GM18868 (cell line): ENCODE results near the gene RANBP10.

Experiments used
- ATAC-seq: cut with Tn5 transposase; IDR thresholded peaks from one replicate; pipeline ENCODE4 v1.9.1; 2021; ENCODE audit warnings: mild to moderate bottlenecking, moderate library complexity; ENCODE audit not compliant: unreplicated experiment

The RANBP10 gene

DNA sequence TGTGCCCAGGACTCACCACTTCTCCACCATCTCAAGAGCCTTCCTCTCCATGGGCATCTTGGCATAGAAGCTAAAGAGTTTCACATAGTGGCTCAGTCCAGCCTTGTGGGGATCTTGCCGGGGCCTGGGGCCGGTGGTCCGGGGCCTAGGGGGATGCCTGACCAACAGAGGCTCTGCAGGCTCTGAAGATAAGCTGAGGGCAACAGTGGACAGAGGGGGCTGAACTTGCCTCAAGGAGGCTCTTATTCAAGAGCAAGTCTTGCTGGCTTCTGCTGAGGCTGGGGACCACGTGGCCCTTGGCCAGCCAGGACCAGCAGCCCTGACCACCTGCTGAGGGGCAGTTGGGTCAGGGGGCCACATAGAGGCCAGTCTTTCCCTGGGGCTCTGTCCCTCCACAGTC, 22.3 kb upstream of the RANBP10 start:
- ATAC-seq, result no peak

DNA sequence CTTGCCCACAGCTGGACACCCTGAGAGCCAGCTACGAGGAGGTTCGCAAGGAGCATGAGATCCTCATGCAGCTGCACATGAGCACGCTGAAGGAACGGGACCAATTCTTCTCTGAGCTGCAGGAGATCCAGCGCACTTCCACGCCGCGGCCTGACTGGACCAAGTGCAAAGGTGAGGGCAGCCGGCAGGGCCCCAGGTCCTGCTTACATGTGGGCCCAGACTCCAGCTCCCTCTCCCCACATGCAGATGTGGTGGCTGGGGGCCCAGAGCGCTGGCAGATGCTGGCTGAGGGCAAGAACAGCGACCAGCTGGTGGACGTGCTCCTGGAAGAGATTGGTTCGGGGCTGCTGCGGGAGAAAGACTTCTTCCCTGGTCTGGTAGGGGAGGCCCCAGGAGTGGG, 19.5 kb upstream of the RANBP10 start:
- ATAC-seq, result no peak

- ATAC-seq, result no peak
Measured at GRCh38 chr16:67825119-67825518, 18.8 kb upstream of the RANBP10 start.

- ATAC-seq, result no peak
Measured at GRCh38 chr16:67822511-67822910, 16.2 kb upstream of the RANBP10 start.

GRCh38 chr16:67820608-67821259, 14.4 kb upstream of the RANBP10 start:
- no peak for ATAC-seq

- no peak for ATAC-seq
Measured at GRCh38 chr16:67814567-67814966, 8.2 kb upstream of the RANBP10 start.

GRCh38 chr16:67811899-67812298, 5.5 kb upstream of the RANBP10 start:
- no peak for ATAC-seq

- ATAC-seq, result no peak
Measured at GRCh38 chr16:67807148-67807682, 855 bp upstream of the RANBP10 start.

DNA sequence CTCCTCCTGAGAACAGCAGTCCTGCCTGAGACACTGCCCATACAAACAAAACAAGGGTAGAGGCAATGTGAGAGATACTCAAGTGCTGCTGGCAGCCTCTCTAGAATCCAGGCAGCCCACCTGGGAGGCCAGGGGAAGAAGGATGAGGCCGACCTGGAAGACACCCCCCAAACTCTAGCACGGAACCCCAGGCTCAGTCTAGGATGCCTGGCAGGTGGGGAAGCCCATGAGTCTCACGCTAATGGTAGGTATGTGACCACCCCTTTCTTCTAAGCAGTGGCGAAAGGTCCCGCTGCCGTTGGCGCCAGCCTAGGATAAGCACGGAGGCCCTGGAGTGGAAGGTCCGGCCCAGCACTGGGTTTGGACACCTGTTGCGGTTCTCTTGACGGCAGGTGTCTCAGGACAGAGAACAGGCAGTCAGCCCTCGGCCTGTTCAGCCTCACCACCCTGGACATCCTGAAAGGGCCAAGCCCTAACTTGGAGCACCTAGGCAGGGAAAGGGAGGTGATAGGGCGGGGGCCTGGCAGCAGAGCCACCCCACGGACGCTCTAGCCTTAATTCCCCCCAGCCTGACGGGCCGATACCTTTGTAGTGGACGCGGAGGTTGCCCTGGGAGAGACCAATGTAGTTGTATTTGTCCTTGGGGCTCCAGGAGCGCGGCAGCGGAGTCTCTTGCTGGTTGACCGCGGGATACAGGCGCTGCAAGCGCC, 487 bp downstream of the RANBP10 start:
- ATAC-seq, result no peak

DNA sequence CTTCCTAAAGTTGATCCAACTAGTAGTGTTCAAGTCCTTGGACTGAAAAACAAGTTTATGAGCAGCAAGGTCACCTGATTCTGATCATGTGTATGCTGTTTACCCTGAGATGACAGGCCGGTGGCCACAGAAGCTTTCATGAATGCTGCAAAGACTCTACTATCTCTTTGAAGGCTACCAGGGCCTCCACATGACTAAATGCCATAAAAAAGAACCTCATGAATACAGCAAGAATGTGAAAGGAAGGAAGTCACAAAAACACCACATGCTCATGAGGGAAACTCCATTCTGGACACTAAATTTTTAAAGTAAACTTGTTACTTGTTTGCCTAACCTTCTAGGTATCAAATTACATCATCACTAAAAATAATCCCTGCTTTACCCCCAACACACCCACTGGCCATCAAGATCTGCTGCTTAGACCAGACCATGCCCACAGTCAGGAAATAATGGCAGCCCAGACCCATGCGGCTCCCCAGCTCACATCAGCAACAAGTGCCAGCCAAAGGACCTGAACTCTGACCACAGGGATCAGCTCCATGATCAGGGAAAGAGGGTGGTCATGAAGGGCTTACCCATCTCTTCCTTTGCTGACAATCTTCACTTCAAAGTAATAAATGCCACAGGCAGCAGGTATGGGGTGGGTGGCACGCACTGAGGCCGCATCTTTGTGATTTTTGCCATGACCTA, 1.4 kb downstream of the RANBP10 start:
- no peak for ATAC-seq

- ATAC-seq, result no peak
Measured at GRCh38 chr16:67803894-67804293, 2.5 kb downstream of the RANBP10 start.

GRCh38 chr16:67801883-67802282, 4.5 kb downstream of the RANBP10 start:
- no peak for ATAC-seq

DNA sequence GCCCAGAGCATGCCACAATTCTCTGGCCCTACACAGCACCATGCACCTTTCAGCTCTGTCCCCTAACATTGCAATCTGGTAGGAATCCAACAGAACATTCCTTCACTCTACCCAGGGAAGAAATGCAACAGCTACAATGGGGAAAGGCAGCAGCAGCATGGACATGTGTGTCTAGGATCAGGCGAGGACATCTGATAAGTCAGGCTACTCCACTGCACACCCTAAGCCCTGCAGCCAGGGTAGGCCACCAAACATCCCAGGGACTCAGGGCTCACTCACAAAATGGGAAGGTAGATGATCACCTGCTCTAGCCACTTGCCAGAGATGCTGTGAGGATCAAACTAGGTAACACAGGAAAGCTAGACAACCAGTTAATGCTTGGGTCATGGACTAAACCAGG, 5.1 kb downstream of the RANBP10 start:
- ATAC-seq, result no peak

GRCh38 chr16:67800338-67800926, 5.9 kb downstream of the RANBP10 start:
- ATAC-seq, result no peak

GRCh38 chr16:67796099-67796718, 10.2 kb downstream of the RANBP10 start:
- no peak for ATAC-seq

DNA sequence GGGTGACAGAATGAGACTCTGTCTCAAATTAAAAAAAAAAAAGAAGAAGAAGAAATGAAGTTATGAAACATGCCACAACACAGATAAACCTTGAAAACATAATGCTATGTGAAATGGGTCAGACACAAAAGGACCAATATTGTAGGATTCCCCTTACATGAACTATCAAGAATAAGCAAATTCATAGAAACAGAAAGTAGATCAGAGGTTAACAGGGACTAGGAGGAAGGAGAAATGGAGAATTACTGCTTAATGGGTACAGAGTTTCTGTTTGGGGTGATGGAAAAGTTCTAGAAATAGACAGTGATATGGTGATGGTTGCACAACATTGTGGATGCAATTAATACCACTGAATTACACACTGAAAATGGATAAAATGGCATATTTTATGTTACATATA, 16.3 kb downstream of the RANBP10 start:
- ATAC-seq, result no peak

DNA sequence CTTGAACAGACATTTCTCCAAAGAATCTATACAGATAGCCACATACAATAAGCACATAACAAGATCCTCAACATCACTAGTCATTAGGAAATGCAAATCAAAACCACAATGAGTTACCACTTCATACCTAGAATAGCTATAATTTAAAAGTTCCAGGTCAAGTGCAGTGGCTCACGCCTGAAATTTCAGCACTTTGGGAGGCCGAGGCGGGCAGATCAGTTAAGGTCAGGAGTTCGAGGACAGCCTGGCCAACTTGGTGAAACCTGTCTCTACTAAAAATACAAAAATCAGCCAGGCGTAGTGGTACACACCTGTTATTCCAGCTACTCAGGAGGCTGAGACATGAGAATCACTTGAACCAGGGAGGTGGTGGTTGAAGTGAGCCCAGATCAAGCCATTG, 19.9 kb downstream of the RANBP10 start:
- no peak for ATAC-seq

GRCh38 chr16:67783353-67783725, 23.0 kb downstream of the RANBP10 start:
- ATAC-seq, result no peak

DNA sequence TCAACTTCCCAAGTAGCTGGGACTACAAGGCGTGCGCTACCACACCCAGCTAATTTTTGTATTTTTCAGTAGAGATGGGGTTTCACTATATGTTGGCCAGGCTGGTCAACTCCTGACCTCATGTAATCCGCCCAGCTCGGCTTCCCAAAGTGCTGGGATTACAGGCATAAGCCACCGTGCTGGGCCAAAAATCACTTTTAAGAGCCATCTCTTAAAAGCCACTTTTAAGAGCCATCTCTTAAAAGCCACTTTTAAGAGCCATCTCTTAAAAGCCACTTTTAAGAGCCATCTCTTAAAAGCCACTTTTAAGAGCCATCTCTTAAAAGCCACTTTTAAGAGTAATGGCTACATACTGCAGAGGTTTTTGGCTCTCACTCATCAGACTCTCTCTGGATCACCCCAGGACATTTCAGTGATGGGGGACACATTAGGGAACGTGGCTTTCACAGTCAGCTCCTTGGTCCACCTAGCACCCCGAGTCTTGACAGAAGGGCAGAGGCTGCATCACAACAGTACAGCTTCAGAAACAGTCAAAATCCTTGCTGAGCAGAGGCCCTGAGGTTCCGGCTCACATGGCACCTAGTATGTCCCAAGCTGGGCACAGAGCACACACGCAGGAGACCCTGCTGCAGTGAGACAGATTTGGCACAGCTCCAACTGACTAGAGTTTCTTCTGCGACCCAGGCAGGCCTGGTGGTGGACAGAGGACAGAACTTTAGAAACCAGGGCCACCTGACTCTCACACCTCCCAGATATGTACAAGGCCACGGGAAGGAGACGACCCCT, 23.6 kb downstream of the RANBP10 start:
- ATAC-seq, result no peak

DNA sequence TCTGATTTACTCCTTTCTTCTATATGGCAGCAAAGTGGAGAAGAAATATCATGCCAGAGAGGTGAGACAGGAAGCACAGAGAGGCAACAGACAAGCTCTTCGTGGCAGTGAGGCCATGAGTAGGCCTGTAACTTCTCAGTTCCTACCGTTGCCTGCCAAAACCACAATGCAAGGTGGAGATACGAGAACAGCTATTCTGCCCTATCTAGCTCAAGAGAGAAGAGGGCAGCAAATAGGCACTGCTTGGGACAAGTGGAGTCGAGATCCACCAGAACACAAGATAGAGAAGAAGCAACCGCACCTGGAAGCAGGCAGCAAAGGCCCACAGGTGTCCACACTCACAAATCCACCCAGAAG, 24.8 kb downstream of the RANBP10 start:
- peak; percentile 66 for ATAC-seq
